ENCODE measurements around the gene EPS8. TPM values are rescaled to one million over a fixed set of nuclear protein-coding genes. Genes with fewer than 3 reads are reported as not detected.

EPS8 gene
- total RNA-seq, 1 experiment from 2014 or later = 13.9 TPM

GRCh38 chr12:15777355-15778012 lies 11.7 kb downstream of the EPS8 start:
- H3K4me1 Mint-ChIP-seq (ENCODE audit: low read depth, unreplicated experiment) = peaks cover 21% of the 10 kb centered on the region
- CTCF ChIA-PET = no interaction called here
- intact Hi-C loops (cut with micrococcal nuclease; ENCODE audit: unreplicated experiment) = no loop called here
- peaks cover 26% of the 10 kb centered on the region for H3K4me1 ChIP-seq
- BruUV-seq (replicated peaks) = no TSS peak
- POLR2A ChIA-PET = no interaction called here
- no peak overlapping the region for H3K4me3 Mint-ChIP-seq (ENCODE audit: unreplicated experiment)
- no peaks in the 10 kb centered on the region for H3K27me3 ChIP-seq (replicated peaks; ENCODE audit: control insufficient read depth, insufficient read depth, low read length)
- H3K9me3 ChIP-seq = no peaks in the 10 kb centered on the region
- no peaks in the 10 kb centered on the region for H3K9me3 Mint-ChIP-seq (ENCODE audit: unreplicated experiment)
- no peak overlapping the region for H3K27ac Mint-ChIP-seq (ENCODE audit: unreplicated experiment)
- H3K4me3 ChIP-seq (ENCODE audit: low read depth, low read length) = no peak overlapping the region
- H3K36me3 Mint-ChIP-seq (ENCODE audit: insufficient read depth, unreplicated experiment) = peaks cover 11% of the 10 kb centered on the region
- DNase-seq = no peak
- no peaks in the 10 kb centered on the region for H3K36me3 ChIP-seq (ENCODE audit: control insufficient read depth, insufficient read depth, low read length)
- peaks cover 2% of the 10 kb centered on the region for H3K27me3 Mint-ChIP-seq (ENCODE audit: insufficient read depth, unreplicated experiment)
- no peak for TF ChIP-seq CTCF (IDR thresholded peaks at IDR 0.05; ENCODE audit: insufficient read depth in 1 of 2, low read depth in 1 of 2, low read length in 1 of 2, severe bottlenecking in 1 of 2, unreplicated experiment in 1 of 2)

GRCh38 chr12:15776532-15776931 lies 12.7 kb downstream of the EPS8 start:
- no peak for DNase-seq
- Mint-ChIP-seq H3K4me3 (ENCODE audit: unreplicated experiment) (no peak overlapping the region), H3K4me1 (ENCODE audit: low read depth, unreplicated experiment) (peaks cover 15% of the 10 kb centered on the region), H3K36me3 (ENCODE audit: insufficient read depth, unreplicated experiment) (peaks cover 11% of the 10 kb centered on the region), H3K27me3 (ENCODE audit: insufficient read depth, unreplicated experiment) (peaks cover 2% of the 10 kb centered on the region), H3K9me3 (ENCODE audit: unreplicated experiment) (no peaks in the 10 kb centered on the region), H3K27ac (ENCODE audit: unreplicated experiment) (no peak overlapping the region)
- H3K4me1 ChIP-seq = peaks cover 22% of the 10 kb centered on the region
- POLR2A ChIA-PET = no interaction called here
- no peaks in the 10 kb centered on the region for H3K36me3 ChIP-seq (ENCODE audit: control insufficient read depth, insufficient read depth, low read length)
- no TSS peak for BruUV-seq (replicated peaks)
- no peaks in the 10 kb centered on the region for H3K27me3 ChIP-seq (replicated peaks; ENCODE audit: control insufficient read depth, insufficient read depth, low read length)
- no peaks in the 10 kb centered on the region for H3K9me3 ChIP-seq
- CTCF ChIA-PET = no interaction called here
- intact Hi-C loops (cut with micrococcal nuclease; ENCODE audit: unreplicated experiment) = no loop called here
- H3K4me3 ChIP-seq (ENCODE audit: low read depth, low read length) = no peak overlapping the region
- TF ChIP-seq CTCF (IDR thresholded peaks at IDR 0.05; ENCODE audit: insufficient read depth in 1 of 2, low read depth in 1 of 2, low read length in 1 of 2, severe bottlenecking in 1 of 2, unreplicated experiment in 1 of 2) = no peak

- Histone ChIP-seq H3K9me3 (no peaks in the 10 kb centered on the region), H3K27me3 (replicated peaks; ENCODE audit: control insufficient read depth, insufficient read depth, low read length) (no peaks in the 10 kb centered on the region), H3K36me3 (ENCODE audit: control insufficient read depth, insufficient read depth, low read length) (no peaks in the 10 kb centered on the region), H3K4me3 (ENCODE audit: low read depth, low read length) (no peak overlapping the region), H3K4me1 (peaks cover 5% of the 10 kb centered on the region)
- peaks cover 5% of the 10 kb centered on the region for H3K4me1 Mint-ChIP-seq (ENCODE audit: low read depth, unreplicated experiment)
- ChIA-PET POLR2A (no interaction called here), CTCF (no interaction called here)
- H3K27ac Mint-ChIP-seq (ENCODE audit: unreplicated experiment) = no peak overlapping the region
- H3K27me3 Mint-ChIP-seq (ENCODE audit: insufficient read depth, unreplicated experiment) = peaks cover 2% of the 10 kb centered on the region
- peaks cover 5% of the 10 kb centered on the region for H3K36me3 Mint-ChIP-seq (ENCODE audit: insufficient read depth, unreplicated experiment)
- DNase-seq = no peak
- no peak overlapping the region for H3K4me3 Mint-ChIP-seq (ENCODE audit: unreplicated experiment)
- no peaks in the 10 kb centered on the region for H3K9me3 Mint-ChIP-seq (ENCODE audit: unreplicated experiment)
- intact Hi-C loops (cut with micrococcal nuclease; ENCODE audit: unreplicated experiment) = no loop called here
- no peak for TF ChIP-seq CTCF (IDR thresholded peaks at IDR 0.05; ENCODE audit: insufficient read depth in 1 of 2, low read depth in 1 of 2, low read length in 1 of 2, severe bottlenecking in 1 of 2, unreplicated experiment in 1 of 2)
- BruUV-seq (replicated peaks) = no TSS peak
Measured at GRCh38 chr12:15774819-15775218, 14.4 kb downstream of the EPS8 start.

Measured in Caco-2 (cell line).